Measurements from ENCODE around the gene GIGYF2.

DNA sequence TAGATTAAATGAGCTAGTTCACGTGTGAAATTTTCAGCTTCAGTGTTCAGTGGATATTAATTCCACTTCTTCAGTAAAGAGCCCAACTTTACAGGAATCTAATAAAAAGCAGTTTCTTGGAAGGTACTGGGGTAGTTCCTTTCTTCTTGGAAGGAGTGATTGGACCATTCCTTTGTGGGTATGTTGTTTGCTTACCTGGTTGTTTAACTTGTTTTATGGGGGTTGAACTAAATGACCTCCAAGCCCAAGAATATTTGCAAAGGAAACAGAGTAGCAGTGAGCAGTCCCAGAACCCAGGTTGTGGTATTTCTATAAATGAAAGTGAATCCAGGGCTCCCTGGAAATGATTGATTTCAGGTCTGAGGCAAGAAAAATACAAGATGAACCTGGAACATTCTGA is 47.8 kb downstream of the GIGYF2 start:
- no peak for TF ChIP-seq EZH2 (IDR thresholded peaks at IDR 0.05; ENCODE audit: borderline replicate concordance)
- TF ChIP-seq, protein P1, sequence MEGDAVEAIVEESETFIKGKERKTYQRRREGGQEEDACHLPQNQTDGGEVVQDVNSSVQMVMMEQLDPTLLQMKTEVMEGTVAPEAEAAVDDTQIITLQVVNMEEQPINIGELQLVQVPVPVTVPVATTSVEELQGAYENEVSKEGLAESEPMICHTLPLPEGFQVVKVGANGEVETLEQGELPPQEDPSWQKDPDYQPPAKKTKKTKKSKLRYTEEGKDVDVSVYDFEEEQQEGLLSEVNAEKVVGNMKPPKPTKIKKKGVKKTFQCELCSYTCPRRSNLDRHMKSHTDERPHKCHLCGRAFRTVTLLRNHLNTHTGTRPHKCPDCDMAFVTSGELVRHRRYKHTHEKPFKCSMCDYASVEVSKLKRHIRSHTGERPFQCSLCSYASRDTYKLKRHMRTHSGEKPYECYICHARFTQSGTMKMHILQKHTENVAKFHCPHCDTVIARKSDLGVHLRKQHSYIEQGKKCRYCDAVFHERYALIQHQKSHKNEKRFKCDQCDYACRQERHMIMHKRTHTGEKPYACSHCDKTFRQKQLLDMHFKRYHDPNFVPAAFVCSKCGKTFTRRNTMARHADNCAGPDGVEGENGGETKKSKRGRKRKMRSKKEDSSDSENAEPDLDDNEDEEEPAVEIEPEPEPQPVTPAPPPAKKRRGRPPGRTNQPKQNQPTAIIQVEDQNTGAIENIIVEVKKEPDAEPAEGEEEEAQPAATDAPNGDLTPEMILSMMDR (IDR thresholded peaks at IDR 0.05; ENCODE audit: poor library complexity), result no peak

Measured in hepatocyte (in vitro differentiated cells).